Measurements from ENCODE around the gene FAM118A.
A peak's percentile ranks its signal among the peaks of the same experiment; 100 is the strongest.
"Not testable (repeated sequence)": the region's sequence is repeated elsewhere in the genome, so short reads cannot be mapped to it uniquely, and the experiment has no call there.

Gene FAM118A

GRCh38 chr22:45270095-45271020, 39.4 kb upstream of the FAM118A start:
- Histone ChIP-seq H3K9ac (ENCODE audit: low read length) (no peak overlapping the region), H3K9me3 (ENCODE audit: control insufficient read depth, low read depth, low read length) (no peaks in the 10 kb centered on the region), H3K4me1 (ENCODE audit: control insufficient read depth, low read depth, low read length) (no peaks in the 10 kb centered on the region), H3K36me3 (ENCODE audit: control insufficient read depth, low read depth, low read length) (no peaks in the 10 kb centered on the region), H3K27ac (ENCODE audit: low read length) (no peak overlapping the region), H3K27me3 (ENCODE audit: control insufficient read depth, insufficient read depth, low read length) (peaks cover 15% of the 10 kb centered on the region), H3K4me3 (ENCODE audit: low read length) (no peak overlapping the region)

GRCh38 chr22:45271667-45272201, 38.0 kb upstream of the FAM118A start:
- Histone ChIP-seq H3K9me3 (ENCODE audit: control insufficient read depth, low read depth, low read length) (no peaks in the 10 kb centered on the region), H3K27ac (ENCODE audit: low read length) (no peak overlapping the region), H3K4me3 (ENCODE audit: low read length) (no peak overlapping the region), H3K4me1 (ENCODE audit: control insufficient read depth, low read depth, low read length) (no peaks in the 10 kb centered on the region), H3K36me3 (ENCODE audit: control insufficient read depth, low read depth, low read length) (no peaks in the 10 kb centered on the region), H3K27me3 (ENCODE audit: control insufficient read depth, insufficient read depth, low read length) (peaks cover 15% of the 10 kb centered on the region), H3K9ac (ENCODE audit: low read length) (no peak overlapping the region)

- Histone ChIP-seq H3K9ac (ENCODE audit: low read length) (no peak overlapping the region), H3K27me3 (ENCODE audit: control insufficient read depth, insufficient read depth, low read length) (peaks cover 15% of the 10 kb centered on the region), H3K36me3 (ENCODE audit: control insufficient read depth, low read depth, low read length) (no peaks in the 10 kb centered on the region), H3K4me3 (ENCODE audit: low read length) (no peak overlapping the region), H3K27ac (ENCODE audit: low read length) (no peak overlapping the region), H3K4me1 (ENCODE audit: control insufficient read depth, low read depth, low read length) (no peaks in the 10 kb centered on the region), H3K9me3 (ENCODE audit: control insufficient read depth, low read depth, low read length) (no peaks in the 10 kb centered on the region)
Measured at GRCh38 chr22:45272498-45272897, 37.2 kb upstream of the FAM118A start.

GRCh38 chr22:45273452-45274075, 36.2 kb upstream of the FAM118A start:
- Histone ChIP-seq H3K4me1 (ENCODE audit: control insufficient read depth, low read depth, low read length) (no peaks in the 10 kb centered on the region), H3K27ac (ENCODE audit: low read length) (no peak overlapping the region), H3K9me3 (ENCODE audit: control insufficient read depth, low read depth, low read length) (no peaks in the 10 kb centered on the region), H3K9ac (ENCODE audit: low read length) (no peak overlapping the region), H3K4me3 (ENCODE audit: low read length) (no peak overlapping the region), H3K36me3 (ENCODE audit: control insufficient read depth, low read depth, low read length) (no peaks in the 10 kb centered on the region), H3K27me3 (ENCODE audit: control insufficient read depth, insufficient read depth, low read length) (peaks cover 15% of the 10 kb centered on the region)

- Histone ChIP-seq H3K27me3 (ENCODE audit: control insufficient read depth, insufficient read depth, low read length) (no peaks in the 10 kb centered on the region), H3K4me1 (ENCODE audit: control insufficient read depth, low read depth, low read length) (no peaks in the 10 kb centered on the region), H3K27ac (ENCODE audit: low read length) (no peak overlapping the region), H3K9ac (ENCODE audit: low read length) (no peak overlapping the region), H3K4me3 (ENCODE audit: low read length) (no peak overlapping the region), H3K9me3 (ENCODE audit: control insufficient read depth, low read depth, low read length) (no peaks in the 10 kb centered on the region), H3K36me3 (ENCODE audit: control insufficient read depth, low read depth, low read length) (no peaks in the 10 kb centered on the region)
Measured at GRCh38 chr22:45276507-45277105, 33.1 kb upstream of the FAM118A start.

- H3K9ac ChIP-seq (ENCODE audit: low read length), result not testable (repeated sequence)
Measured at GRCh38 chr22:45277720-45278119, 32.0 kb upstream of the FAM118A start.

GRCh38 chr22:45278125-45278524, 31.6 kb upstream of the FAM118A start:
- Histone ChIP-seq H3K4me1 (ENCODE audit: control insufficient read depth, low read depth, low read length) (no peaks in the 10 kb centered on the region), H3K27ac (ENCODE audit: low read length) (no peak overlapping the region), H3K36me3 (ENCODE audit: control insufficient read depth, low read depth, low read length) (no peaks in the 10 kb centered on the region), H3K4me3 (ENCODE audit: low read length) (no peak overlapping the region), H3K9me3 (ENCODE audit: control insufficient read depth, low read depth, low read length) (no peaks in the 10 kb centered on the region), H3K9ac (ENCODE audit: low read length) (no peak overlapping the region), H3K27me3 (ENCODE audit: control insufficient read depth, insufficient read depth, low read length) (peaks cover under 1% of the 10 kb centered on the region)

More at GRCh38 chr22:45277720-45278119, 32.0 kb upstream of the FAM118A start:
- not testable (repeated sequence) for H3K27me3 ChIP-seq (ENCODE audit: control insufficient read depth, insufficient read depth, low read length); H3K4me1 ChIP-seq (ENCODE audit: control insufficient read depth, low read depth, low read length); H3K27ac ChIP-seq (ENCODE audit: low read length); H3K4me3 ChIP-seq (ENCODE audit: low read length); H3K9me3 ChIP-seq (ENCODE audit: control insufficient read depth, low read depth, low read length); H3K36me3 ChIP-seq (ENCODE audit: control insufficient read depth, low read depth, low read length)

- Histone ChIP-seq H3K4me3 (ENCODE audit: low read length) (no peak overlapping the region), H3K9me3 (ENCODE audit: control insufficient read depth, low read depth, low read length) (no peaks in the 10 kb centered on the region), H3K36me3 (ENCODE audit: control insufficient read depth, low read depth, low read length) (no peaks in the 10 kb centered on the region), H3K27ac (ENCODE audit: low read length) (no peak overlapping the region), H3K9ac (ENCODE audit: low read length) (no peak overlapping the region), H3K27me3 (ENCODE audit: control insufficient read depth, insufficient read depth, low read length) (peaks cover 16% of the 10 kb centered on the region), H3K4me1 (ENCODE audit: control insufficient read depth, low read depth, low read length) (peaks cover 3% of the 10 kb centered on the region)
Measured at GRCh38 chr22:45280587-45280980, 29.1 kb upstream of the FAM118A start.

GRCh38 chr22:45281010-45281409, 28.7 kb upstream of the FAM118A start:
- peaks cover 16% of the 10 kb centered on the region for H3K27me3 ChIP-seq (ENCODE audit: control insufficient read depth, insufficient read depth, low read length)
- no peak overlapping the region for H3K4me3 ChIP-seq (ENCODE audit: low read length)
- H3K27ac ChIP-seq (ENCODE audit: low read length), result no peak overlapping the region
- H3K4me1 ChIP-seq (ENCODE audit: control insufficient read depth, low read depth, low read length), result peaks cover 6% of the 10 kb centered on the region
- H3K36me3 ChIP-seq (ENCODE audit: control insufficient read depth, low read depth, low read length), result no peaks in the 10 kb centered on the region
- H3K9ac ChIP-seq (ENCODE audit: low read length), result no peak overlapping the region
- H3K9me3 ChIP-seq (ENCODE audit: control insufficient read depth, low read depth, low read length), result no peaks in the 10 kb centered on the region

GRCh38 chr22:45284705-45285262, 24.9 kb upstream of the FAM118A start, which contains the start of gene UPK3A:
TSS of gene UPK3A (plus strand) at chr22:45284949. CDS start at chr22:45285014, 65 bp downstream.
- peak within 1 kb of the TSS; percentile 33 for H3K9ac ChIP-seq (ENCODE audit: low read length)
- no peak within 1 kb of the TSS for H3K27ac ChIP-seq (ENCODE audit: low read length)
- H3K4me3 ChIP-seq (ENCODE audit: low read length), result peak within 1 kb of the TSS; percentile 62
- peaks cover 16% of the 10 kb centered on the region for H3K27me3 ChIP-seq (ENCODE audit: control insufficient read depth, insufficient read depth, low read length)
- H3K9me3 ChIP-seq (ENCODE audit: control insufficient read depth, low read depth, low read length), result no peaks in the 10 kb centered on the region
- peaks cover 6% of the 10 kb centered on the region for H3K4me1 ChIP-seq (ENCODE audit: control insufficient read depth, low read depth, low read length)
- H3K36me3 ChIP-seq (ENCODE audit: control insufficient read depth, low read depth, low read length), result no peaks in the 10 kb centered on the region

All from iPS-18a (cell line).